ENCODE results near the gene FBXL7. TPM values are rescaled to one million over a fixed set of nuclear protein-coding genes. Genes with fewer than 3 reads are reported as not detected.

Gene FBXL7
- total and polyA plus RNA-seq, 2 experiments from 2014 or later = 4.5 to 15.2 TPM

- Histone ChIP-seq H3K4me3 (no peak overlapping the region), H4K20me1 (replicated peaks; ENCODE audit: insufficient read depth) (no peaks in the 10 kb centered on the region), H3K36me3 (ENCODE audit: insufficient read depth) (no peaks in the 10 kb centered on the region), H2AFZ (no peak overlapping the region), H3K27ac (ENCODE audit: low read depth) (no peak overlapping the region), H3K4me1 (ENCODE audit: insufficient read depth) (no peaks in the 10 kb centered on the region), H3K4me2 (no peak overlapping the region), H3K9me2 (ENCODE audit: insufficient read depth) (peaks cover 9% of the 10 kb centered on the region; the same call in 1 of the 2 replicates), H3K79me2 (replicated peaks; ENCODE audit: insufficient read depth) (no peaks in the 10 kb centered on the region; the same call in 1 of the 2 replicates), H3K27me3 (ENCODE audit: insufficient read depth) (no peaks in the 10 kb centered on the region), H3F3A (replicated peaks; ENCODE audit: low read depth) (no peaks in the 10 kb centered on the region)
- Mint-ChIP-seq H3K4me3 (no peak overlapping the region), H3K27me3 (ENCODE audit: insufficient read depth, low read depth, poor library complexity) (no peaks in the 10 kb centered on the region), H3K36me3 (ENCODE audit: low read depth) (peaks cover 23% of the 10 kb centered on the region), H3K4me1 (0 out of 3 replicates have a peak, but pooled peaks cover 3% of the 10 kb centered on the region), H3K9me3 (peaks cover 27% of the 10 kb centered on the region), H3K27ac (no peak overlapping the region)
- no peak for ATAC-seq
- TF ChIP-seq EZH2phosphoT487 (IDR thresholded peaks at IDR 0.05; ENCODE audit: unreplicated experiment) (no peak), EZH2 (IDR thresholded peaks at IDR 0.05; ENCODE audit: low read depth, unreplicated experiment) (no peak), JUNB (IDR thresholded peaks at IDR 0.05; ENCODE audit: unreplicated experiment) (no peak), CREB1 (CRISPR knock-in tag; IDR thresholded peaks at IDR 0.05; ENCODE audit: low read depth) (no peak), ZNF462 (CRISPR knock-in tag; IDR thresholded peaks at IDR 0.05) (no peak), REST (IDR thresholded peaks at IDR 0.05; ENCODE audit: unreplicated experiment) (no peak), ETS1 (IDR thresholded peaks at IDR 0.05) (no peak), ZNF331 (CRISPR knock-in tag; IDR thresholded peaks at IDR 0.05; ENCODE audit: low read depth) (no peak), POLR2AphosphoS5 (IDR thresholded peaks at IDR 0.05; ENCODE audit: low read depth) (no peak), STAT1 (IDR thresholded peaks at IDR 0.05; ENCODE audit: unreplicated experiment) (no peak), CTCF (conservative IDR thresholded peaks at IDR 0.05; ENCODE audit: low read depth in 2 of 2) (no peak), NANOG (IDR thresholded peaks at IDR 0.05; ENCODE audit: borderline replicate concordance) (no peak)
- DNase-seq (ENCODE audit: low spot score) = no peak
Measured at GRCh38 chr5:15844871-15845270, 344.9 kb downstream of the FBXL7 start.
